PC-9 (cell line): ENCODE data around the gene ARFGAP1.

Experiments used
- EZH2 ChIP-seq: fragments of 200-600 bp; sonication (generic); IDR thresholded peaks from 2 replicates; pipeline ENCODE4 v1.8.0; 2017; ENCODE audit warnings: antibody characterized with exemption, low read depth
- TF ChIP-seq, protein P1 (sequence below): fragments of 200-600 bp; sonication (generic); conservative IDR thresholded peaks from 2 replicates; pipeline ENCODE4 v1.6.1; 2017; ENCODE audit warnings: mixed run types, antibody characterized with exemption, mild to moderate bottlenecking, moderate library complexity

GRCh38 chr20:63285636-63286615 lies 13.3 kb downstream of the ARFGAP1 start:
- TF ChIP-seq, protein P1, sequence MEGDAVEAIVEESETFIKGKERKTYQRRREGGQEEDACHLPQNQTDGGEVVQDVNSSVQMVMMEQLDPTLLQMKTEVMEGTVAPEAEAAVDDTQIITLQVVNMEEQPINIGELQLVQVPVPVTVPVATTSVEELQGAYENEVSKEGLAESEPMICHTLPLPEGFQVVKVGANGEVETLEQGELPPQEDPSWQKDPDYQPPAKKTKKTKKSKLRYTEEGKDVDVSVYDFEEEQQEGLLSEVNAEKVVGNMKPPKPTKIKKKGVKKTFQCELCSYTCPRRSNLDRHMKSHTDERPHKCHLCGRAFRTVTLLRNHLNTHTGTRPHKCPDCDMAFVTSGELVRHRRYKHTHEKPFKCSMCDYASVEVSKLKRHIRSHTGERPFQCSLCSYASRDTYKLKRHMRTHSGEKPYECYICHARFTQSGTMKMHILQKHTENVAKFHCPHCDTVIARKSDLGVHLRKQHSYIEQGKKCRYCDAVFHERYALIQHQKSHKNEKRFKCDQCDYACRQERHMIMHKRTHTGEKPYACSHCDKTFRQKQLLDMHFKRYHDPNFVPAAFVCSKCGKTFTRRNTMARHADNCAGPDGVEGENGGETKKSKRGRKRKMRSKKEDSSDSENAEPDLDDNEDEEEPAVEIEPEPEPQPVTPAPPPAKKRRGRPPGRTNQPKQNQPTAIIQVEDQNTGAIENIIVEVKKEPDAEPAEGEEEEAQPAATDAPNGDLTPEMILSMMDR = no peak
- TF ChIP-seq EZH2 = no peak
